GM12891 (cell line): ENCODE measurements around the gene WRAP73.

Experiments
- POLR2A ChIP-seq: IDR thresholded peaks from 2 replicates; pipeline ENCODE4 v1.6.1; 2011; ENCODE audit warnings: low read depth, low read length, control low read depth
- POLR2AphosphoS5 ChIP-seq: IDR thresholded peaks from 2 replicates; pipeline ENCODE4 v1.6.1; 2011; ENCODE audit warnings: low read depth, low read length, control low read depth
- SPI1 ChIP-seq: IDR thresholded peaks from 2 replicates; pipeline ENCODE4 v1.6.1; 2011; ENCODE audit warnings: low read depth, low read length, control low read depth
- TAF1 ChIP-seq: IDR thresholded peaks from 2 replicates; pipeline ENCODE4 v1.6.1; 2011; ENCODE audit warnings: low read depth, low read length, control low read depth

GRCh38 chr1:3695326-3696217 lies 45.7 kb upstream of the WRAP73 start:
- TF ChIP-seq POLR2A (no peak), POLR2AphosphoS5 (no peak), TAF1 (no peak), SPI1 (no peak)
